ENCODE data around the gene MAML3.
"Not testable (repeated sequence)": the region's sequence is repeated elsewhere in the genome, so short reads cannot be mapped to it uniquely, and the experiment has no call there.

The MAML3 gene

DNA sequence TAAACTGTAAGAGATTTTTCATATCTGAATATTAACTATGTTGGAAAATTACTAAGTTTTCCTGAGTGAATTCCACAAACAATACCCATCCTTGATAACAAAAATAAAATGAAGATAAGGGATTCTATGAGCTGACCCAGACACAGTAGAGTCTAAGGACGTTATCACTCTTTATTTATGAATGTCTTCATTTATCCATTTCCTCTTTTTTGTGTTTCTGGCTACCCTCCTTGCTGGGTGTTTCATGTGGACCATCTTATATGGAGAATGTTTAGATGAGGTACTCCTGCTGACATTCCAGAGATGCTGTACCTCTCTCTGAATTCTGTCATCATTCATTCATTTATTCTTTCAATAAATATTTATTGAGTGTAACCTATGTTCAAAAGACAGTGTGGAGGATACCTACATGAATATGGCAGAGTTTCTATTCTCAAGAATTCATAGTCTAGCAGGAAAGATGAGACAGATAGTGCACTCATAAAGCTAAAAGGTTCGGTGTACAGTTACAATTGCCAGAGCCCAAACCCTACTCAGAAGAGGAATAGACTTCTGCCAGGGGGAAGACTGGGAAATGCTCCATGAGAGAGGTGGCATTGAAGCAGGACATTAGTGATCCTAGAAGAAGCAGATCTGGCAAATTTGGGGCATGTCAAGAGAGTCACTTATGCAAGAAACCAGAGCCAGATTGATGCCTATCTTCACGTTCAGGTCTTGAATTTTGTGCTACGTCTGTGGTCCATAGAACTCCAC is 195.8 kb downstream of the MAML3 start:
- no peak for DNase-seq

DNA sequence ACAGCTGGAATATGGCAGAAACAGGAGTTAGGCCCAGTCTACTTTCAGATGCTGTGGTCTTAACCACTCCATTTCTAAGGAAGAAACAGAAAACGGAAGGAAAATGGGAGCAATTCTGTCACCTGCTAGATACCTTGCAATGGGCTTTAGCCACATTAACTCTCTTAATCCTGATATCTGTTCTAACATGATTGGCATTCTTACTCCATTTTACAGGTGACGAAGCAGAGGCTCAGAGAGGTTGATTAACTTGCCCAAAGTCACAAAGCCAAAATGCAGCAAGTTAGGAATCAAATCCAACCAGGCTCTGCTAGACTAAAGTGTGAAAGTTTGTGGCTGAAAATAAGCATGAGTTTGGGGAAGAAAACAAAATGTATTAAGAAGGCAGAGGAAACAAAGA is 196.9 kb downstream of the MAML3 start:
- DNase-seq = no peak

DNA sequence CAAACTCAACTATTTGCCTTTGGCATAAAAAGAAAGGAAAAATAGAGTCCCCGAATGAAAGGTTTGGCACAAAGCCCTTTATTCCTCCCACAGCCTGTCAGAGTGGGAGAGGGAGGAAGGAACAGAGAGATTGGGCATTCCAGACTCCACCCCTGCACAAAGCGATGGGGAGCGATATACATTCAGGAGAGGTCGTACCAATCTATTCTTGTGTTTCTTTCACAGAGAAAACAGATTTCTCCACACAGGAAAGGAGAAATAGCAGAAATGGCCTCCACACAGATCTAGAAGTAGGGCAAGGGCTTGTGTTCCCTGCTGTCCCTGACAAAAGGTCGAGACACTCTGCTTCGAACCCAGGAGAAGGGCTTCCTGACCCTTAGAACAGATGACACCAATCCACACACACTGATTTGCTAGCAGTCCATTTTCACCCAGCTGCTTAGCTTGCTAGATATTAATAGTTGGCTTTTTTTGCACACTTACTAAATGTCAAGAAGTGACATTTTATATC is 197.4 kb downstream of the MAML3 start:
- no peak for DNase-seq

DNA sequence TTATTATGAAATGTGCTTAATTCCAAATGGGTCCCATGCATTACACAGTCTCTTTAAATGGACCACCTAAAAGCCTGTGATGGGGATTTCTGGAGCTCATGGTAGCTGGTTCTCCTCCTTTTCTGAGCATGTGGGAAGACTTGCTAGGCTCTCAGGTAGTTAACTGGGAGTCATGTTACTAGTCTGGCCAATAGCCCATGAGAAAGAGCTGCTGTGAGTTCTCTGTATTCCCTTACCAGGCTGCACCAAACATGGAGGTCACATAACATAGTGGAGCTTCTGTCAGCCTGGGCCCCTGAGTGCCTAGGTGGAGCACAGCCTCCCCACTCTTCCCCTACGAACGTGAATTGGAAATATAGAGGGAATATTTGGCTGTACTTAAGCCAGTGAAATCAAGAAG is 198.4 kb downstream of the MAML3 start:
- no peak for DNase-seq

DNA sequence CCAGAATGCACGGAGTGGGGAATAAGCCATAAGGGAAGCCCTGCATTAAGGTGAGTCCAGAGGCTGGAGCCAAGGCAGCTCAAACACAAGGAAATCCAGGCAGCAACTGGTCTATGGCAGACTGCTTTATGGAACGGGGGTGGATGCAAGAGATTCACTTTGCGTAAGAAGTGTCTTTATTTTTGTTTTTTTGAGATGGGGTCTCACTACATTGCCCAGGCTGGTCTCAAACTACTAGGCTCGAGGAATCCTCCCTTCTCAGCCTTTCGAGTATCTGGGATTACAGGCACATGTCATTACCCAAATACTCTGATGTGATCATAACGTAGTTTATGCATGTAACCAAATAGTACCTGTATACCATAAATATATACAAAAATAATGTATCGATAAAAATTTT is 199.5 kb downstream of the MAML3 start:
- DNase-seq = no peak

DNA sequence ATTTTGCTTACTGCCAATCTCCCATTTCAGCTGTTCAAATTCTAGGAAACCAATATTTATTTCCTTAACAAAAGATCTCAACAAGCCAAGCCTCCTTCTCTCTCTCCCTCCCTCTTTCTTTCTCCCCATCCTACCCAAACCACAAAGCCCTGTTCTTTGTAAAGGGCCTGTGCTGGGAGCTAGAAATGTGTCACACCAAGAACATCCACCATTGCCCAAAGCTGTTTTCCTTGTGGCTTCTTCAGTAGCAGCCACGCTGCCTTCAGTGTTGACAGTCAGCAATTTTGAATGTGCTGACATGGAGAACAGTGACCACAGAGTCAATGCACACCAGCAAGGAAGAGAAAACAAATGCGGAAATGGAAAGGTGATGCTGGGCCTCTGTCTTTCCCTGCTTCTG is 203.0 kb downstream of the MAML3 start:
- DNase-seq = no peak

DNA sequence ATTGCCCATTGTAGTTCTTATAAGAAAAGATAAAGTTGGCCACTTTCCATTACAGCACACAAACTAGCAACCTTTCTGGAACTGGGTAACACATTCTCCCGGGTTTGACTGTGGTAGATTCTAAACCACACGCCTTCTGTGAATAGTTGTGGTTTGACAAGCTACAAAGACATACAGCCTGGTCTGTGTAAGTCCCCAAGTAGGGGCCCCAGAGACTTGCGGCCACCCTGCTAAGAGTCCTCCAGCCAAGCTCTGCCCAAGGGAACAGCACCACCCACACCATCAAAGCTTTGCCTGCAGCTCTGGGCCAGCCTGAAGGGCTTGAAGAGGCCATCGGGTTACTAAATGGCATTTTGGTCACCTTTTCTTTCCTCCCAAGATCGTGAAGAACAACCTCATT is 203.4 kb downstream of the MAML3 start:
- no peak for DNase-seq

DNA sequence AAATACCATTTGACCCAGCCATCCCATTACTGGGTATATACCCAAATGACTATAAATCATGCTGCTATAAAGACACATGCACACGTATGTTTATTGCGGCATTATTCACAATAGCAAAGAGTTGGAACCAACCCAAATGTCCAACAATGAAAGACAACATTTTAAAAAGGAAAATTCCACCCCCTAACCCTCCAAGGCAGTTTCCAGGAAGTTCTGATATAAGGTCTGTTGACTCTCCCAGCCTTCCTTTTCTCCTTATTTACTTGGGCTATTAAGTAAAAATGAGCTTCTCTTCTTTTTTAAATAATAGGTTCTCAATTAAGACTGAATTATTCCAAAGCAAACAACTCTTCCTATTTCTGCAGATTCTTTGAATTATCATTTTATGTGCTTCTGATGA is 209.1 kb downstream of the MAML3 start:
- DNase-seq = not testable (repeated sequence)

DNA sequence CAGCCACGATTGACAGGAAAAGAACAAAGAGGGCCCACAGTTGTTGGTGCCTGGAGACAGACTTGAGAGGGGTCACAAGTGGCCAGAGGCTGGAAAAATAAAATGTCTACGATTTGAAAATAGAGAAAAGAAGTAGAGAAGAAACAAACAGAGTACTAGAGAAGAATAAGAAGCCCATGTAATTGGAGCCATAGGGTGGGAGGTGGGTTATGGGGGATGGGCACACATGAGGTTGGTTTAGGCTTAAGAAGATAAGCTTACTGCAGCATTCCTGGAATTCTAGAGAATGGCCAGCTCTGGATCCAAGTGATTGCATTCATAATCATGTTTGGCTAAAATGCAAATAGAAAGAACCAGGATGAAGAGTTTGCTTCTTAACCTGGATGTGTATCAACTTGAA is 210.7 kb downstream of the MAML3 start:
- no peak for DNase-seq

DNA sequence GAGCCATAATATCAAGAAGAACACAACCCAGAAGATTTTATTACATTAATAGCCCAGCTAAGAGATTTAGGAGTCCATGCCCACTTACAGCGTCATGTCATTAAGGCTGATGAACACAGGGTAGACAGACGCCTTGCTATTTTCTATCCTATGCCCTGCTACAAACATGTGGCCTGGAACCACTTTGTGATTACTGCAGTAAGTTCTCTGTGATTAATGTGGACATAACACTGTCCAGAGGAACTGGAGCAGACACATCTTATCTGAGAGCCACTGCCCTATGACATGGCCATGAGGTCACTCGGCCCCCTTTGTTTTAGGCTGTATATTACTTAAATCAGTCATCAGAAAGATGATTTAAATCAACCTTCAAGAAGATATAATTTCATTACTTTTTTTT is 211.7 kb downstream of the MAML3 start:
- DNase-seq = no peak

DNA sequence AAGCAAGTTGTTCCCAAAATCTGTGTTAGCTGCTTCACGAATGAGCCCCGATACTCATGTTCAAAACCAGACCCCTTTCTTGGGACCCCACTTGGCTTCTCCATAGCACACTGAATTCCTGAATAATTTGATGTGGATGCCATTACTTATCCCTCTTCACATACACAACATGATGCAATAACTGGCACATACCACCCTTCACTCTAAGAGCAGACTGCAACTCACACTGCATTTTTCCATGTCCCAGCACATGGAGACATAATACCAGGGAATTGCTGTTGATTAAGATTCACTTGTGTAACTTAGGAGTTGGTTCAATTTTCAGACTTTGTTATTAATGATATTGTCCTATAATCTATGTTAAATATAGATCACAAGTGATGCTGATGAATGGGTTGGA is 213.4 kb downstream of the MAML3 start:
- DNase-seq = no peak

DNA sequence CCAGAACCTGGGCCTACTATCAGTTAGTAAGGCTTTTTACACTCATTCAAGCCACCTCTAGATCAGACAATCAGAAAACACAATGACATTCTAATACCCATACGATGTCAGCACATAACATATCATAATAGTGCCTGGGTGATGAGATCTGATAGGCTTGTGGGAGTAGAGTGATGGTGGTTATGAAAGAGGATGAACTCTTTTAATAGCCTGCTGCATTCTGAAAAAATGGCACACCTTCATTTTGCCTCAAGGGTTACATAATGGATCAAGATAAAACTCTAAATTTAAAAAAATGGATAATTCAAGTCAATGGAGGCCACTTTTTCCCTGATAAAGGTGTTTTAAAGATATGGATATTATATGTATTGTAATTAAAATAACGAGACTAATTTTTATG is 215.6 kb downstream of the MAML3 start:
- no peak for DNase-seq

DNA sequence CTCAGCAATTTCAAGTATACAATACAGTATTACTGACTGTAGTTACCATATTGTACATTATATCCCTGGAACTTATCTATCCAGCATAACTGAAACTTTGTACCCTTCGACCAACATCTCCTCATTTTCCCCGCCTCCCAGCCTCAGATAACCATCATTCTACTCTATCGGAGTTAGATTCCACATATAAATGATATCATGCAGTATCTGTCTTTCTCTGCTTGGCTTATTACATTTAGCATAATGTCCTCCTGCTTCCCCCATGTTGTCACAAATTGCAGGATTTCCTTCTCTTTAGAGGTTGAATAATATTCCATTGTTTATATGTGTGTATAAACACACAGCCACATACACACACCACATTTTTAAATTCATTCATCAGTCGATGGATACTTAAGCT is 218.1 kb downstream of the MAML3 start:
- no peak for DNase-seq

DNA sequence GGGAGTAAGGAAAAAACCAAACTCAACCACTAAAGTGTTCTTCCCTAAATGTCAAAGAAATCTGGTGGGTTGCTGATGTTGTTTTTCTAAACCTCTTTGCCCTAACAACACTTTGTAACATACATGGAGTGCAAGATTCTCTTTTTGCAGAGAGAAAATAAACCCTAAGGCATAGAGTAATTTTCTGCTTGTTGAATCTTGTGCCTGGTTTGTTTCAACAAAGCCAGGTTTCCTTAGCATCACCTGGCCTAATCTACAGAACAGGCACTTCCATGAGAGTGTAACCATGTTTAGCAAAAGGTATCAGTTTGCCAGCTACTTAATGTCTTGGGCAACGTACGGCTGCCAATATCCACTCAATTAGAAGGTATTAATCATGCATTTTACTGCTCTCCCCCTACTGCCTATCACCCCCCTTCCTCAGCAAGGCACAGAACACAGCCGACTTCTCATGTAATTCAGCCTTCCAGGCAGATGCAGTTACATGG is 219.2 kb downstream of the MAML3 start:
- DNase-seq = no peak

DNA sequence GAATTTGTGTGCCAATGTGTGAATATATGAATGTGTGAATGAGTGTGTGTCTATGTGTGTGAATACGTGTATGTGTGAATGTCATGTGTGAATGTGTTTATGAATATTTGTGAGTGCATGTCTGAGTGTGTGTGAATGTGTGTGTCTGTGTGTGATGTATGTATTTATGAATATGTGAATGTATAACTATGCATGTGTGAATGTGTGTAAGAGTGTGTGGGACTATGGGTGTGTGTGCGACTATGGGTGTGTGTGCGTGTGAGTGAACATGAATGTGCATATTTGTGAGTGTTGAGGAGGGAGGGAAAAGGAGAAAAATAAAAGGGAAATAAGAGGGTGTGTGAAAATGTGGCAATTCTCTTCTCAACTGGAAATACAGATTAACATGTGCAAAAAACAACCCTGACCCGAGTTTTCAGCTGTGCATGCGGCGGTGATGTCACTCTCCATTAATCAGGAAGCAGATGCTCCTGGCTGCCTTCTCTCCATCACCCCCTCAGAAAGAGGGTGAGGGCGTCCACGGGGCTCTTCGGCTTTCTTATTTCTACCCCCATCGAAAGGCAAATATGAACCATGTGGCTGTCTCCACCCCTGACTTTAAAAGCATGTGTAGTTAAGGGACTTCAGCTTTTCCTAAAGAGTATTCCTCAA is 219.8 kb downstream of the MAML3 start:
- no peak for DNase-seq

DNA sequence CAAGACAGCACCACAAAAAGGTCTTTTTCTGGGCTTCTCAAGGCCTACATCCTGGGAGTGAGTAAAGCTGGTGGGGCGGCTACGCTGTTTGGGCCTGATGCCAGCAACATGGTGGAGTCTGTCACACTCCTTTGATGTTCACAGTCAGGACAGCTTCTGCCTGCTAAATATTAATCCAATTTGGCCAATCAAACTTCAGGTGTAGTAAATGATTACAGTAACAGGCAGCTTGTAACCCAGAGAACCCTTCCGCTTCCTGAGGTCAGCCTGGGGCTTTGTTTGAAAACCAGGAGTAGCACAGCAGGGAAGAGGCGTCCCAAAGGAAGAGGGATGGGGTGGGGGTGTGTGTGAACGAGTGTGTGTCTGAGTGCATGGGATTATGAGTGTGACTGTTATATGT is 220.4 kb downstream of the MAML3 start:
- no peak for DNase-seq

DNA sequence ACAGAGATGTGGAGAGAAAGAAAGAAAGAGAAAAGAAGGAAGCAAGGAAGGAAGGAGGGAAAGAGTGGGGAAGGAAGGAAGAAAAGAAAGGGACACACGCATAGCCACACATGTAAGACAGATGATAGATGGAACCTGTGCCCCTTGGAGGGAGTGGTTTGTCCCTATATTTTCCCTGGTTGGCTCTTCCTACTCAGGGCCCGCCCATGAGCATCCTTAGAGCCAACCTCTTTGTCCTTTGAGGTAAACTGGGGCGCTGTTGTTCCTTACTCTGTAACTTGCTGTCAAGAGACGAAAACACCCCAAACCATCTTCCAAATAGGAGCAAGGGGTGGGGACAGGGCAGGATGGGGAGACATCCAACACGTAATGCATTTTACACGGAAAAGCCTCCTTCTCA is 220.9 kb downstream of the MAML3 start:
- no peak for DNase-seq

DNA sequence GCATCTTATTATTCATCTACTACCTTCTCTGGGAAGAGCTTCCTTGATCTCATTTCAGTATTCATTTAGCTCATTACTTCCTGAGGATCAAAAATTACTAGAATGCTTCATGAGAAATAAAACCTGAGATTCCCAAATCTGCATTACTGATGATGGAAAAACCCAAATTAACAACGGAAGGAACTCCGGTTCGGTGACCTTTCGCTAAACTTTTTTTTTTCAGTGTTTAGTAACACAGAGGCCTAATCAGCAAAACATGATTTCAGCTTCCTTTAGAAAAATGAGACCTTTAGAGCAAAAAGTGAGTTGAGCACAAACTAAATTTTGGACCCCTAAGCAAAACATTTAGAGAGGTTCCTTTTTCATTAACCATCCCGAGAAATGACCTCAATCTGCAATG is 229.2 kb downstream of the MAML3 start:
- DNase-seq = no peak

DNA sequence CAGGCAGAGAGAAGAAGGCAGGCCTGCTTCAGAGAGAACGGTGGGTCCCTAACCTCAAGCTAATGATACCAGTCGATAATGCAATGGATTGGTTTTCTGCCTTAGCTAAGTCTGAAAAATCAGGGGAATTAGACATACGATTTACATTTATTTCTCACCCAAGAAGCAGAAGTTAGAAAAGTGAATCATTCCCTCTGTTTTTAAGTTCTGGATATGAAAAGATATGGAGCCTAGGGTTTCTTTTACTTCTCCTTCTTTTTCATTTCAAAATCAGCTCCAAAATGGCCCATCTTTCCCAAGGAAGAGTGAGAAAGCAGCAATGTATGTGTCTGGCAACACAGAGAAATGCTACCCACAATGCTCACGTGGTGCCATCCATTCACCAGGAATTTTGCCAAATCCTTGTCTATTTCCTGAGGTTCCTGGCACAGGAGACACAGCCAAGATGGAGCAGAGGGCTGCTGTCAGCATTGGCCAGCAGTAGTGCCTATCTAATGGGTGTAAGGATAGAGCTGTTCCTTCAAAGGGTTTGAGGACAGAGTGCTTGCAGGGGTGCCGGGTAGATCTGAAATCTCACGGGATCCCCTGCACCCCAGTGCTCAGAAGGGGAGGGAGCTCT is 231.5 kb downstream of the MAML3 start:
- no peak for DNase-seq

DNA sequence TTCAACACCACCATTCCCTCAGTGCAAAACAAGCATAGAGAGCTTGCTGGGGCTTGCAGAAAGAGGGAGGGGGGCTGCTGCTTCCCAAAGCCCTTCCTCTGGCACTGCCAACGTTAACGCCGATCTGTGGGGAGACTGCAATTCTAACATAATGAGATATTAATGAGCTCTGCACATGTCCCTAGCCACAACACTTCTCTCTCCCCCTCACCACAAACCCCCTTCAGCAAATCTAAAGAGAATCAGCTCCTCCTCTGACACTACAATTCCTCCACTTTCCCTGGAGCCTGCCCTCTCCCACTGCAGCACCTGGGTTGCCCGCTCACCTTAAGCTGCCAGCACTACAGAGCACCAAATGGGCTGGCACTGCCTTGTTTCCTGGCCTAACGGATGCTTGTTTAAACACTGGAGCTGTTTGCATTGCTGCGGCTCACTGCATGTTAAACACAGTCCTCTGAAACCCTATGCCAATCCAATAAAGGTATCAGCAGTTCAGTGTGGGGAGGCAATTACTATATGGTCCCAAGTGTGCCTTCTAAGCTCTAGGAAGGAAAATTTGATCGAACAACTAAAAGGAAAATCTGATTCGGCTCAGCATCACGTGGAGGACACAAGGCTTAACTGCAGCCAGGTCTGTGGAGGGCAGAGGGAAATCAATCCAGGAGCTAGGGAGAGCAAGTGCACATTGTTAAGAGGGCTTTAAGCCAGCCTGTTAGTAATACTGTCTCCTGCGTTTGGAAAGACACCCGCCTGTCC is 232.4 kb downstream of the MAML3 start:
- no peak for DNase-seq

DNA sequence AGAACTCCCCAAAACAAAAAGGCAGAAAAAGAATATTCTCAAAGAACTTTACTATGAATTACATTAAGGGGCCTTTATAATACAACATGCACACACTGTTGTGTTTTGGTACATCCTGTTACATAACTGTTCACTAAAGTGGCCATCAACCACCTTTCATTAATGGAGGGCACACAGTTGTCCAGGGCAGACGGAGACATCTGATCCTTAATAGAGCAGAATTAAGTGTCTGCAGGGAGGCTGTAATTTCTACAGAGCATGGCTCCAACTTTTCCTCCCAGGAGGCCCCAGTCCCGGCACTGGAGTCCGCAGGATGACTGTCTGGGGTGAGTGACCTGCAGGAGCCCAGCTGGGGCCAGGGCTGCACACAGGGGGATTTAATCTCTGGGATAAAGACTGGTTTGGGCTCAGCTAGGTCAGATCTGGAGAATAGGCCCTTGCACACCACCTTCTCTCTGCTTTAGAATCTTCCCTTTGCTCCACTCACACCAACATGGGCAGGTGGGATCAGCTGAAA is 233.4 kb downstream of the MAML3 start:
- no peak for DNase-seq

DNA sequence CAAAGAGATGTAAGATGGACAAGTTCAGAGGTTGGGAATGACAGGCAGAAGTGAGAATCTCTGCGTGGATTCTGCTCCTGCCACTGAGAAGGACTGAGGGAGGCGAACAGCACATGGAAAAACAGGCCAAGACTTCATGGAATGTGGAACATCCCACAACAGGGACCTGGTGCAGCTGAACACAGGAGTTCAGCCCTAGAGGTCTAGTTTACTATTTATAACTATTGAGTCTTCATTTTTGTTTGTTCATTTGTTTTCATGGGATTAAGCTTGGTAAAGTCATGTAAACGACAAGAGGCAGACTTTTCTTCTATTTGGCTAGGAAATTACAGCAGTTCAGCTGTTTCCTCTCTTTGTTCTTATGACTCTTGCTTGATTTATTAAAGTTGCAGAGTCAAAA is 234.5 kb downstream of the MAML3 start:
- DNase-seq = no peak

DNA sequence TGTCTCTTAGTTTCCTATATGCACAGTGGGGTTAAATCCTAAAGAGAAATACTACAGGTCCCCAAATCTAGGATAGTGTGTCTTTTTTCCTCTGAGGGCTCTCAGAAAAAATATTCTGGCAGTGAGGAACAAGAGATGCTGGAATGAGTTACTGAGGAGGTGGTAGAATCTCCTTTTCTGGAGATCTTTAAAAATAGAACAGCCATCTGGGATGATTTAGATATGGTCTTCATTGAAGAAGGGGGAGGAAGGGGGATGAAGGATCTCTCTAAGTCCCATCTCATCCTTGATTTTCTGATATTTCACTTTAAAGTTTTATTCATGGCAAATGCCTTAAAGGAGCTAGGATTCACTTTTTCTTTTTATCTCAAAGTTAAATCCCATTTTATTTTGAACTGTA is 235.0 kb downstream of the MAML3 start:
- DNase-seq = no peak
